GM12878 (cell line): ENCODE measurements around the gene FRMD8. TPM values are rescaled to one million over a fixed set of nuclear protein-coding genes. Genes with fewer than 3 reads are reported as not detected.
A peak's percentile ranks its signal among the peaks of the same experiment; 100 is the strongest.

Source experiments
- ATAC-seq: fragments of 200-7000 bp; cut with Tn5 transposase; 3 replicates; pipeline ENCODE4 v1.9.1; 2020; ENCODE audit warnings: mild to moderate bottlenecking, moderate library complexity
- BruUV-seq: library from RNA; stranded (reverse); fragments of 400-500 nt; replicated peaks from 2 replicates; lab custom pipeline; 2021; lab: Mats Ljungman, UMichigan
- CTCF ChIA-PET: fragments of 300-600 bp; sonication (Branson Sonifier 250); formaldehyde crosslinking; extraction: SDS; loops from one replicate; lab custom pipeline; 2021; ENCODE audit warnings: inconsistent platforms; lab: Yijun Ruan, JAX
- POLR2A ChIA-PET: fragments of 350-600 bp; formaldehyde crosslinking; extraction: SDS; loops from one replicate; lab custom pipeline; 2021; ENCODE audit warnings: inconsistent platforms; lab: Charles Lee
- RAD21 ChIA-PET: fragments of 300-600 bp; sonication (Branson Sonifier 250); formaldehyde crosslinking; loops from one replicate; lab custom pipeline; 2023; ENCODE audit warnings: antibody characterized with exemption; ENCODE audit not compliant: unreplicated experiment; lab: Charles Lee
- SMC1A ChIA-PET: fragments of 300-600 bp; sonication (Branson Sonifier 250); formaldehyde crosslinking; loops from one replicate; lab custom pipeline; 2023; ENCODE audit not compliant: unreplicated experiment, uncharacterized antibody; lab: Charles Lee
- DNase-seq: peaks from one replicate; pipeline ENCODE4 v3.0.0-alpha.2; 2011; ENCODE audit warnings: low read depth, low spot score
- FAIRE-seq: peaks from 3 replicates; lab custom pipeline; 2011; peaks lifted over from hg19 to GRCh38; lab: Jason Lieb, UNC
- H2AFZ ChIP-seq: 2 replicates; pipeline ENCODE4 v1.6.0; 2011; ENCODE audit warnings: low read depth, low read length, control low read depth; ENCODE audit not compliant: control insufficient read depth
- H3K27ac ChIP-seq: 2 replicates; pipeline ENCODE4 v1.5.1; 2011; ENCODE audit warnings: control low read depth; ENCODE audit not compliant: control insufficient read depth, insufficient read depth
- H3K27me3 ChIP-seq, 2 experiments: replicated peaks in 1 of 2; 2 replicates each; pipeline versions ENCODE4 v1.6.0 to v1.6.1; 2011; ENCODE audit warnings: low read length in 1 of 2; ENCODE audit not compliant: control insufficient read depth in 2 of 2, insufficient read depth in 2 of 2
- H3K36me3 ChIP-seq, 2 experiments: 2 replicates each; pipeline ENCODE4 v1.5.1; 2011; ENCODE audit warnings: low read length in 1 of 2; ENCODE audit not compliant: control insufficient read depth in 2 of 2, insufficient read depth in 2 of 2
- H3K4me1 ChIP-seq: 2 replicates; pipeline ENCODE4 v1.6.1; 2011; ENCODE audit warnings: mild to moderate bottlenecking, low read length, moderate library complexity, mixed read lengths; ENCODE audit not compliant: control insufficient read depth, insufficient read depth
- H3K4me2 ChIP-seq: 2 replicates; pipeline ENCODE4 v1.6.0; 2011; ENCODE audit warnings: control low read depth; ENCODE audit not compliant: control insufficient read depth, insufficient read depth
- H3K4me3 ChIP-seq: fragments of 200-600 bp; sonication (generic); 2 replicates; pipeline ENCODE4 v1.5.1; 2016
- H3K79me2 ChIP-seq: 2 replicates; pipeline ENCODE4 v1.6.0; 2011; ENCODE audit warnings: low read length; ENCODE audit not compliant: control insufficient read depth, insufficient read depth
- H3K9ac ChIP-seq: 2 replicates; pipeline ENCODE4 v1.8.0; 2011; ENCODE audit warnings: low read length, control low read depth, mixed read lengths; ENCODE audit not compliant: control insufficient read depth, insufficient read depth
- H3K9me3 ChIP-seq: replicated peaks from 3 replicates; pipeline ENCODE4 v1.5.1; 2011; ENCODE audit warnings: mild to moderate bottlenecking, low read length; ENCODE audit not compliant: control insufficient read depth, insufficient read depth
- H4K20me1 ChIP-seq: 2 replicates; pipeline ENCODE4 v1.6.0; 2011; ENCODE audit not compliant: control insufficient read depth, insufficient read depth
- ATF2 ChIP-seq: IDR thresholded peaks from 2 replicates; pipeline ENCODE4 v1.6.1; 2012; ENCODE audit warnings: low read length, inconsistent platforms
- BMI1 ChIP-seq: fragments of 450-650 bp; IDR thresholded peaks from 2 replicates; pipeline ENCODE4 v1.6.1; 2016; ENCODE audit warnings: mild to moderate bottlenecking, moderate library complexity, borderline replicate concordance
- CBX5 ChIP-seq: sonication (generic); IDR thresholded peaks from 2 replicates; pipeline ENCODE4 v1.6.1; 2016; ENCODE audit warnings: low read depth, moderate library complexity, mild to moderate bottlenecking, inconsistent platforms
- EED ChIP-seq: sonication (generic); IDR thresholded peaks from 2 replicates; pipeline ENCODE4 v1.6.1; 2016; ENCODE audit warnings: antibody characterized with exemption, low read depth
- EP300 ChIP-seq, 2 experiments: fragments of 150-350 bp in 1 of 2; IDR thresholded peaks; 2 replicates each; pipeline ENCODE4 v1.6.1; 2011 to 2012; ENCODE audit warnings: low read depth in 2 of 2, low read length in 2 of 2, borderline replicate concordance in 1 of 2, improper control_type of control experiment in 1 of 2, inconsistent platforms in 1 of 2; ENCODE audit not compliant: control insufficient read depth in 1 of 2
- LARP7 ChIP-seq: fragments of 450-650 bp; IDR thresholded peaks from 2 replicates; pipeline ENCODE4 v1.6.1; 2017; ENCODE audit warnings: mild to moderate bottlenecking
- ZNF207 ChIP-seq: fragments of 450-650 bp; IDR thresholded peaks from 2 replicates; pipeline ENCODE4 v1.6.1; 2014; ENCODE audit warnings: antibody characterized with exemption, mild to moderate bottlenecking, borderline replicate concordance
- ZNF274 ChIP-seq: IDR thresholded peaks from one replicate; pipeline ENCODE4 v1.8.0; 2011; ENCODE audit not compliant: insufficient read length, insufficient read depth
- ZNF622 ChIP-seq: fragments of 450-650 bp; IDR thresholded peaks from 2 replicates; pipeline ENCODE4 v1.6.1; 2017; ENCODE audit warnings: mild to moderate bottlenecking, inconsistent platforms
- WGBS: methylation state at CpG from one replicate; pipeline ENCODE4 v1.1.6; 2016; ENCODE audit warnings: low lambda C conversion rate; ENCODE audit not compliant: insufficient replicate concordance, insufficient coverage; ENCODE audit errors: missing lambda C conversion rate; 5-methylcytosine and 5-hydroxymethylcytosine counted together
- in situ Hi-C: fragments of 300-500 bp; cut with MboI; formaldehyde crosslinking; loops from 9 replicates; pipeline ENCODE4 v1.14.3; 2018; ENCODE audit warnings: mixed read lengths
- intact Hi-C: fragments of 100-400 bp; cut with micrococcal nuclease; formaldehyde crosslinking; loops from one replicate; pipeline ENCODE4 v1.14.2; 2022; ENCODE audit not compliant: unreplicated experiment
- polyA plus RNA-seq, 11 experiments: library from polyadenylated mRNA; depleted of rRNA in 4 of 11; unstranded in 6 of 11; stranded (reverse) in 5 of 11; fragments of >200 nt; fragmentation: Nextera tagmentation in 4 of 11; fragmentation: Illumina TruSeq in 1 of 11; extraction: Ambion mirVana in 4 of 11; extraction: Trizol in 1 of 11; gene quantifications; 1 replicate in 1 of 11; 2 replicates in 10 of 11; pipeline versions ENCODE4 v1.2.1 to v1.2.3, GENCODE V29; 2011 to 2016; ENCODE audit warnings: inconsistent platforms in 2 of 11, missing spikeins in 2 of 11, low read depth in 1 of 11
- total RNA-seq, 4 experiments: library from RNA; depleted of rRNA in 3 of 4; stranded (reverse); fragments of >200 nt in 3 of 4; fragmentation: Illumina TruSeq in 1 of 4; extraction: Trizol in 1 of 4; gene quantifications; 2 replicates each; pipeline versions ENCODE4 v1.2.1 to v1.2.3, GENCODE V29; 2013 to 2021
- TF ChIP-seq, protein P1 (sequence below): fragments of 450-650 bp; IDR thresholded peaks from 2 replicates; pipeline ENCODE4 v1.6.1; 2017; ENCODE audit warnings: low read depth, mild to moderate bottlenecking, moderate library complexity
- TF ChIP-seq, protein P2 (sequence below), 3 experiments: IDR thresholded peaks in 2 of 3; conservative IDR thresholded peaks in 1 of 3; 2 replicates each; pipeline ENCODE4 v1.5.1; 2011; ENCODE audit warnings: low read depth in 3 of 3, low read length in 3 of 3, mild to moderate bottlenecking in 3 of 3, control low read depth in 2 of 3, moderate library complexity in 2 of 3, inconsistent platforms in 1 of 3, mixed read lengths in 1 of 3; ENCODE audit not compliant: control insufficient read depth in 2 of 3, insufficient read depth in 1 of 3; ENCODE audit errors: extremely low read depth in 1 of 3
- TF ChIP-seq, protein P3 (sequence below): fragments of 450-650 bp; IDR thresholded peaks from 2 replicates; pipeline ENCODE4 v1.6.1; 2016; ENCODE audit warnings: mild to moderate bottlenecking, moderate library complexity, borderline replicate concordance

Gene FRMD8
- total and polyA plus RNA-seq, 10 of the 15 experiments (the other 5 are each of a cell fraction or from before 2014, with no cell fraction given): 8.3 to 69.4 (median 28.0) TPM

GRCh38 chr11:65454696-65455456 lies 68.4 kb downstream of the FRMD8 start:
- SMC1A ChIA-PET: interaction anchor here (0.7 to 1.6 kb wide), 3 partner anchors 14 to 22 kb away, joined by 3 to 5 read pairs (median 3); no protein-coding TSS in a partner anchor
- Histone ChIP-seq H3K27me3 (no peaks in the 10 kb centered on the region), H3K4me3 (peak overlapping the region; percentile 80), H3K79me2 (peaks cover 48% of the 10 kb centered on the region), H3K9me3 (no peaks in the 10 kb centered on the region), H3K27ac (peak overlapping the region; percentile 93), H4K20me1 (no peaks in the 10 kb centered on the region), H3K9ac (peak overlapping the region; percentile 95), H3K4me1 (peaks cover 25% of the 10 kb centered on the region), H3K36me3 (no peaks in the 10 kb centered on the region), H3K4me2 (peak overlapping the region; percentile 97), H2AFZ (peak overlapping the region; percentile 88)
- WGBS: under 1% methylated on average over 47 of the region's 47 CpGs
- in situ Hi-C loops (no loop called here), intact Hi-C loops (loop anchor here (5.0 kb wide), 2 partner anchors 33 to 42 kb away; partner anchors contain the start of genes MALAT1 and NEAT1)
- POLR2A ChIA-PET: interaction anchor here (0.6 to 1.9 kb wide), 14 partner anchors 10 to 122 kb away, joined by 3 to 20 read pairs (median 4); partner anchors contain the start of gene MALAT1
- ATAC-seq (peak; percentile 82), DNase-seq (peak; percentile 77), FAIRE-seq (peak; percentile 41)
- RAD21 ChIA-PET: interaction anchor here (1.0 to 1.9 kb wide), 7 partner anchors 11 to 43 kb away, joined by 3 to 13 read pairs (median 4); no protein-coding TSS in a partner anchor
- BruUV-seq: TSS peak; percentile 96
- CTCF ChIA-PET: interaction anchor here (0.5 to 1.4 kb wide), 4 partner anchors 9 to 87 kb away, joined by 3 to 4 read pairs (median 4); no protein-coding TSS in a partner anchor
- TF ChIP-seq ZNF622 (no peak), EED (peak; percentile 13; the same call in 1 of the 2 replicates), BMI1 (no peak), ATF2 (no peak), ZNF207 (no peak), LARP7 (peak; percentile 78), CBX5 (no peak), ZNF274 (no peak), EP300 (IDR thresholded peaks at IDR 0.05; ENCODE audit: borderline replicate concordance in 1 of 2, control insufficient read depth in 1 of 2, low read depth in 2 of 2, low read length in 2 of 2) (0 out of 4 replicates have a peak, but pooled peaks of 1 of the 2 experiments have one; percentile 23)
- TF ChIP-seq, protein P1, sequence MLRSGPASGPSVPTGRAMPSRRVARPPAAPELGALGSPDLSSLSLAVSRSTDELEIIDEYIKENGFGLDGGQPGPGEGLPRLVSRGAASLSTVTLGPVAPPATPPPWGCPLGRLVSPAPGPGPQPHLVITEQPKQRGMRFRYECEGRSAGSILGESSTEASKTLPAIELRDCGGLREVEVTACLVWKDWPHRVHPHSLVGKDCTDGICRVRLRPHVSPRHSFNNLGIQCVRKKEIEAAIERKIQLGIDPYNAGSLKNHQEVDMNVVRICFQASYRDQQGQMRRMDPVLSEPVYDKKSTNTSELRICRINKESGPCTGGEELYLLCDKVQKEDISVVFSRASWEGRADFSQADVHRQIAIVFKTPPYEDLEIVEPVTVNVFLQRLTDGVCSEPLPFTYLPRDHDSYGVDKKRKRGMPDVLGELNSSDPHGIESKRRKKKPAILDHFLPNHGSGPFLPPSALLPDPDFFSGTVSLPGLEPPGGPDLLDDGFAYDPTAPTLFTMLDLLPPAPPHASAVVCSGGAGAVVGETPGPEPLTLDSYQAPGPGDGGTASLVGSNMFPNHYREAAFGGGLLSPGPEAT: peak; percentile 32; the same call in 1 of the 2 replicates
- TF ChIP-seq, protein P2, sequence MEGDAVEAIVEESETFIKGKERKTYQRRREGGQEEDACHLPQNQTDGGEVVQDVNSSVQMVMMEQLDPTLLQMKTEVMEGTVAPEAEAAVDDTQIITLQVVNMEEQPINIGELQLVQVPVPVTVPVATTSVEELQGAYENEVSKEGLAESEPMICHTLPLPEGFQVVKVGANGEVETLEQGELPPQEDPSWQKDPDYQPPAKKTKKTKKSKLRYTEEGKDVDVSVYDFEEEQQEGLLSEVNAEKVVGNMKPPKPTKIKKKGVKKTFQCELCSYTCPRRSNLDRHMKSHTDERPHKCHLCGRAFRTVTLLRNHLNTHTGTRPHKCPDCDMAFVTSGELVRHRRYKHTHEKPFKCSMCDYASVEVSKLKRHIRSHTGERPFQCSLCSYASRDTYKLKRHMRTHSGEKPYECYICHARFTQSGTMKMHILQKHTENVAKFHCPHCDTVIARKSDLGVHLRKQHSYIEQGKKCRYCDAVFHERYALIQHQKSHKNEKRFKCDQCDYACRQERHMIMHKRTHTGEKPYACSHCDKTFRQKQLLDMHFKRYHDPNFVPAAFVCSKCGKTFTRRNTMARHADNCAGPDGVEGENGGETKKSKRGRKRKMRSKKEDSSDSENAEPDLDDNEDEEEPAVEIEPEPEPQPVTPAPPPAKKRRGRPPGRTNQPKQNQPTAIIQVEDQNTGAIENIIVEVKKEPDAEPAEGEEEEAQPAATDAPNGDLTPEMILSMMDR (IDR thresholded peaks at IDR 0.05 in 2 of 3, conservative IDR thresholded peaks at IDR 0.05 in 1 of 3; ENCODE audit: control insufficient read depth in 2 of 3, extremely low read depth in 1 of 3, insufficient read depth in 1 of 3, low read depth in 3 of 3, low read length in 3 of 3): peak; percentile 12 to 40 (median 17); a peak in 4 of 6 replicates
- TF ChIP-seq, protein P3, sequence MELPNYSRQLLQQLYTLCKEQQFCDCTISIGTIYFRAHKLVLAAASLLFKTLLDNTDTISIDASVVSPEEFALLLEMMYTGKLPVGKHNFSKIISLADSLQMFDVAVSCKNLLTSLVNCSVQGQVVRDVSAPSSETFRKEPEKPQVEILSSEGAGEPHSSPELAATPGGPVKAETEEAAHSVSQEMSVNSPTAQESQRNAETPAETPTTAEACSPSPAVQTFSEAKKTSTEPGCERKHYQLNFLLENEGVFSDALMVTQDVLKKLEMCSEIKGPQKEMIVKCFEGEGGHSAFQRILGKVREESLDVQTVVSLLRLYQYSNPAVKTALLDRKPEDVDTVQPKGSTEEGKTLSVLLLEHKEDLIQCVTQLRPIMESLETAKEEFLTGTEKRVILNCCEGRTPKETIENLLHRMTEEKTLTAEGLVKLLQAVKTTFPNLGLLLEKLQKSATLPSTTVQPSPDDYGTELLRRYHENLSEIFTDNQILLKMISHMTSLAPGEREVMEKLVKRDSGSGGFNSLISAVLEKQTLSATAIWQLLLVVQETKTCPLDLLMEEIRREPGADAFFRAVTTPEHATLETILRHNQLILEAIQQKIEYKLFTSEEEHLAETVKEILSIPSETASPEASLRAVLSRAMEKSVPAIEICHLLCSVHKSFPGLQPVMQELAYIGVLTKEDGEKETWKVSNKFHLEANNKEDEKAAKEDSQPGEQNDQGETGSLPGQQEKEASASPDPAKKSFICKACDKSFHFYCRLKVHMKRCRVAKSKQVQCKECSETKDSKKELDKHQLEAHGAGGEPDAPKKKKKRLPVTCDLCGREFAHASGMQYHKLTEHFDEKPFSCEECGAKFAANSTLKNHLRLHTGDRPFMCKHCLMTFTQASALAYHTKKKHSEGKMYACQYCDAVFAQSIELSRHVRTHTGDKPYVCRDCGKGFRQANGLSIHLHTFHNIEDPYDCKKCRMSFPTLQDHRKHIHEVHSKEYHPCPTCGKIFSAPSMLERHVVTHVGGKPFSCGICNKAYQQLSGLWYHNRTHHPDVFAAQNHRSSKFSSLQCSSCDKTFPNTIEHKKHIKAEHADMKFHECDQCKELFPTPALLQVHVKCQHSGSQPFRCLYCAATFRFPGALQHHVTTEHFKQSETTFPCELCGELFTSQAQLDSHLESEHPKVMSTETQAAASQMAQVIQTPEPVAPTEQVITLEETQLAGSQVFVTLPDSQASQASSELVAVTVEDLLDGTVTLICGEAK: peak; percentile 17; the same call in 1 of the 2 replicates
